Stimulated activated naive CD8-positive, alpha-beta T cell treated with anti-CD3 and anti-CD28 coated beads, Interleukin-15, Interleukin-2, amounts not matched to agents 100 ng/mL and 50 ng/mL, for 24 hours (primary cell): ENCODE data around the gene VSIG4.

Experiments
- H3K27ac Mint-ChIP-seq: one replicate; pipeline ENCODE4 v1.8.0; 2021; ENCODE audit warnings: mild to moderate bottlenecking, mixed read lengths
- H3K27me3 Mint-ChIP-seq: one replicate; pipeline ENCODE4 v1.8.0; 2021; ENCODE audit warnings: mixed read lengths
- H3K36me3 Mint-ChIP-seq: one replicate; pipeline ENCODE4 v1.8.0; 2021; ENCODE audit warnings: low read depth, mixed read lengths
- H3K4me1 Mint-ChIP-seq: one replicate; pipeline ENCODE4 v1.8.0; 2021; ENCODE audit warnings: low read depth, mixed read lengths
- H3K4me3 Mint-ChIP-seq: one replicate; pipeline ENCODE4 v1.8.0; 2021; ENCODE audit warnings: mild to moderate bottlenecking, mixed read lengths
- H3K9me3 Mint-ChIP-seq: one replicate; pipeline ENCODE4 v1.8.0; 2021; ENCODE audit warnings: mixed read lengths

Gene VSIG4

DNA sequence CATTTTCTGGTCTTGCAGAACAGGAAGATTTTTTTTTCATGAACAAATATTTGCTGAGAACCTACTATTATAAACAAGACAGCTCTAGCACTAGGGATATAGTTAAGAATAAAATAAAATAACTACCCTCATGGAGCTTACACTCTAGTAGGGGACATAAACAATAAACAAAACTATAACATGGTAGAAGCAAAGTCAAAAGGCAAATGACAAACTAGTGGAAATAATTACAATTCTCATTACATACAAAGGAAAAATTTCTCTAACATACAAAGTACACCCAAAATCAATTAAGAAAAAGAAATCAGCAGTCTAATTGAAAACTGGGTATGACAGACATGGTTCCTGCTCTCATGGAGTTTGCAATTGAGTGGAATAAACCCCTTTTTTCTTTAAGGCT, 32.0 kb downstream of the VSIG4 start:
- H3K27me3 Mint-ChIP-seq: no peaks in the 10 kb centered on the region
- peaks cover 68% of the 10 kb centered on the region for H3K4me1 Mint-ChIP-seq
- no peak overlapping the region for H3K27ac Mint-ChIP-seq
- no peaks in the 10 kb centered on the region for H3K36me3 Mint-ChIP-seq
- no peak overlapping the region for H3K4me3 Mint-ChIP-seq
- H3K9me3 Mint-ChIP-seq: no peaks in the 10 kb centered on the region

DNA sequence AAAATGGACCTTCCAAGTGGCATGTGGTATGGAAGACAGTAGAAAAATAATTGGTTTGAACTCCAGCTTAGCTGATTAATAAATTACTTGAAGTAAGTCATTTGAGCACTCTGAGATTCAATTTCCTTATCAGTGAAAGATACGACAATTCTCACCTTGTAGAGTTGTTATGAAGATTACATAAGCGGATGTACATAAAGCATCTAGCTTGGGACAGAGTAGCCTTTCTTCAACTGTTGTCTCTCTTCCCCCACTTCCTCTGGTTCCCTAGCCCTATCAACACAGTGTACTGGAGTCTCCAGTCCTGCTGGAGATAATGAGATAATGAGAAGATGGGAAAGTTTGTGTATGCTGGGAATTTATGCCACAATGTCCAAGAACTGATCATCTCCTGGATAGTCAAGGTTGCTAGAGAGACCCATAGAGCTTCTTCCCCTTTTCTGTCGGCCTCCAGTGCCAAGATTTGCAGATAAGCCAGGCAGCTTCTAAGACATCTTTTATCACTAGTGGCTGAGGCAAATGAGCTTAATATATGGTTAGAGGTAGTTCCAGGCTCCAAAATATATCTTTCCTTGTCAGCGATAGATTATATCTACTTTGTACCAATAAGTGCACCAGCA, 33.9 kb downstream of the VSIG4 start:
- Mint-ChIP-seq H3K27me3 (no peaks in the 10 kb centered on the region), H3K4me1 (peaks cover 69% of the 10 kb centered on the region), H3K9me3 (no peaks in the 10 kb centered on the region), H3K36me3 (no peaks in the 10 kb centered on the region), H3K4me3 (peak overlapping the region; percentile 17), H3K27ac (peak overlapping the region; percentile 84)

DNA sequence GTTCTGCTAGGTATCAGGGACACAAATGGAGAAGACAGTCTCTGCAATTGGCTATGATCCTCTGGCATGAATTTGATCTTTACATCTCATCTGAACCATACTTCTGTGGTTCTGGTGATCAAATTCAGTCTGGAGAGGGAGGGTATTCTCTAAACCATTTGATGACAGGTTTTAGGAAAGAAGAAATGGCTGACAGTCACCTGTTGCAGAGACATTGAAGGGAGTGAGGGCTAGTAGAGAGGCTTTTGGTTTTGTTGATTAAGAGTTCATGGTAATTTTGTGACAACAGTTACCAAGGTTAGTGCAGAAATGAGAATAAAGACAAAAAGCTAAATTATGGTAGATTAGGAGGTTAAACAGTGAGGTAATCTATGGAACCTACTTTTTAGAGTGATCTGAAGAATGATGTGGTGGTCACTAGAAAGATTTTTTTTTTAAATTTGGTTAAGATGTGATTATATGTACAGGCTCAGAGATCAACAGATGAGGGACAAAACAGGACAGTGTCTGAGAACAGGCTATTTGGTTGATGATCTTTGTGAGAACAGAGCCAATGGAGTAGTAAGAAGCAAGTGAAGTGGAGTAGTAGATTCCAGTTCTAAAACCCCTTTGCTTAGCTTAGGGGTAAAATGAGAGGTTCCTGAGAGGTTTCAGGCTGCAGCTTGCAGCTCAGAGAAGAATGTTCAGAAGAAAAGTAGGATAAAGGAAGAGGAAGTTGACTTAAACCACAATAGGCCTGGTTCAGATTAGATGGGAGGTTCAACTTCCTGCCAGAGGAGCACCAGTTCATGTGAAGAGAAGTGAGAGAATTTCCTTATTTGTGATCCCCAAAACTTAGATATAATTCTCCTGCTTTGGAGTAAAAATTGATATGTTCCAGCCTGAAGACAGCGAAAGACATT, 34.7 kb downstream of the VSIG4 start:
- Mint-ChIP-seq H3K4me1 (peaks cover 74% of the 10 kb centered on the region), H3K4me3 (peak overlapping the region; percentile 17), H3K27ac (peak overlapping the region; percentile 84), H3K36me3 (no peaks in the 10 kb centered on the region), H3K27me3 (no peaks in the 10 kb centered on the region), H3K9me3 (no peaks in the 10 kb centered on the region)

DNA sequence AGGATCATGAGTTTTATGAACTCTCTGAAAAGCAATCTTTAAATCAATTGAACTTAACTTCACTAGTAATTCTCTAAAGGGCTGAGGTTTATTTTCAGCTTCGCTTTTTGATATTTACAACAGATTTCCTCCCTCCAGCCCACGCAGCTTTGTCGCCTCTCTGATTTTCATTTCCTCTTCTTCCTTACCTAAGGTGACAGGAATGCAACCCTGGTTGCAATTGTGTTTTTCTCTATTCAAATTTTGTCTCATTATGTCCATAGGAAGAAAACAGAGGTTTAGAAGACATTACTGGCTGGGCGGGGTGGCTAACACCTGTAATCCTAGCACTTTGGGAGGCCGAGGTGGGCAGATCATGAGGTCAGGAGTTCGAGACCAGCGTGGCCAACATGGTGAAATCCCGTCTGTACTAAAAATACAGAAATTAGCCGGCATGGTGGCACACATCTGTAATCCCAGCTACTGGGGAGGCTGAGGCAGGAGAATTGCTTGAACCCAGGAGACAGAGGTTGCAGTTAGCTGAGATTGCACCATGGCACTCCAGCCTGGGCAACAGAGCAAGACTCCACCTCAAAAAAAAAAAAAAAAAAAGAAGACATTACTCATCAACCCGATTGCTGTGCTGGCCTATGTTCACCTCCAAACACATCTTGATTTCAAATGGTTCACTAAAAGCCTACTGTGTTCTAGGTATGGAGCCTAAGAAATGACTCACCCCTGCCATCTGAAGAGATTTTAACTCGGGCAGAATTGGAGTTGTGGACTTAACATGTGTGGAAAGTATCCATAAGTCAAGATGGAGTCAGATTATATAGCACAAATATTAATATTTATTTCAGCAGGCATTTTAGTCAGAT, 36.8 kb downstream of the VSIG4 start:
- Mint-ChIP-seq H3K9me3 (no peaks in the 10 kb centered on the region), H3K4me1 (peaks cover 83% of the 10 kb centered on the region), H3K27ac (no peak overlapping the region), H3K27me3 (no peaks in the 10 kb centered on the region), H3K4me3 (no peak overlapping the region), H3K36me3 (no peaks in the 10 kb centered on the region)

DNA sequence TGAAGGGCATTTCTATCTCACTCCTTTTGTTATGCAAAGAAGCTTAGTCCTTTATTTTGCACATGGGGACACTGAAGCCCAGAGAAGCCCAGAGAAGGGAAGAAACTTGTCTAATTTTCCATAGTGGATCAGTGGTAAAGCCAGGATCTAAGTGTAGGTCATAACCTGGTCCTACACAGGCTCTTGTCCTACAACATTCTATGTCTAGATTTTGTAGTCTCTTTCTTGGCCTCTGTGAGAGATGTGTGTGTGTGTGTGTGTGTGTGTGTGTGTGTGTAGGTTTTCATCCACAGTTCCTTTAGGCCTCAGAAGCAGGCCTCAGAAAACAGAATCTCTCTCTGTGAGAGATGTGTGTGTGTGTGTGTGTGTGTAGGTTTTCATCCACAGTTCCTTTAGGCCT, 38.3 kb downstream of the VSIG4 start:
- no peak overlapping the region for H3K27ac Mint-ChIP-seq
- H3K4me3 Mint-ChIP-seq: no peak overlapping the region
- no peaks in the 10 kb centered on the region for H3K9me3 Mint-ChIP-seq
- no peaks in the 10 kb centered on the region for H3K36me3 Mint-ChIP-seq
- peaks cover 75% of the 10 kb centered on the region for H3K4me1 Mint-ChIP-seq
- H3K27me3 Mint-ChIP-seq: no peaks in the 10 kb centered on the region

DNA sequence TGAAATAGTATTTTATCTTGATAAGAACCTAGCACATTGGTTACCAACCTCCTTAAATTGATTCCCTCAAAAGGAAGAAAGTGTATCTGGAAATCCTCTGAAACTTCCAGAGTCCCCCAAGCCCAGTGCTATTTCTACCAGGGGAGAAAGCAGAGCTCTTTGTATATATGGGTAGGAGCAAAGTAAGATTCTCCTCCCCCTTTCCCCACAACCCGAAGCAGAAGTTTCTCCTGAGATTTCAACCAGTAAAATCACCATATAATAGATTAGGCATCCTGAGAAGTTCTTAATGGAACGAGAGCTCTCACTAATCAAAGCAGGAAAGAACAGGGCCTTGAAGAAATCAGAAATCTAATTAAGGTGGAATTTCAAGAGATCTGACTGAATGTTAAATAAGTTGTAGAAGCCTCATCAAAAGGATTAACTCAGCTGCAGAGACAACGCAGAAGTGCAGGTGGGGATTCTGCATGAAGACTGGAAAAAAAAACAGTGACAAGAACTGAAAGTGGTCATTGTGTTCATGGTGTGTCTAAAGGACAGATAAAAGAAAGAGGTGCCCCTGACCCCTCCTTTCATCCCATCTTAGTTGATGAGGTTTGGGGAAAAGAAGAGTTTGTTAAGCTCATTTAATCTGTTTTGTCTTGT, 39.1 kb downstream of the VSIG4 start:
- Mint-ChIP-seq H3K27ac (no peak overlapping the region), H3K9me3 (no peaks in the 10 kb centered on the region), H3K4me1 (peaks cover 69% of the 10 kb centered on the region), H3K36me3 (no peaks in the 10 kb centered on the region), H3K4me3 (no peak overlapping the region), H3K27me3 (no peaks in the 10 kb centered on the region)

DNA sequence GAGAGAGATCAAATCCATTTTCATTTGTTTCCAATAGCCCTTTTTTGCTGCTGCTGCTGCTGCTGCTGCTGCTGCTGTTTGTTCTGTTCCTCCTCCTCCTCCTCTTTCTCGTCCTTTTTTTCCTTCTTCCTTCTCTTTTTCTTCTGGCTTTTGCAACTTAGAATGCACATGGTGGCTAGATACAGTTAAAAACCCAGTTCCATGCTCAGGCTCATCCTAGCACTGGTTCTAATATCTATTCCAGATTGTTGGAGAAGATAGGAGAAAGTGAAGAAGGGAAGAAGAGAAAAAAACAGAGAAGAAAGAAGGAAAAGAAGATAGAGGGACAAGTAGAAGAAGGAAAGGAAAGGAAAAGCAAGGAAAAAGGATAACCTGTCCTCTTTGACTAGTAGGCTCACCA, 39.7 kb downstream of the VSIG4 start:
- H3K27ac Mint-ChIP-seq: peak overlapping the region; percentile 27
- no peaks in the 10 kb centered on the region for H3K36me3 Mint-ChIP-seq
- H3K27me3 Mint-ChIP-seq: no peaks in the 10 kb centered on the region
- H3K4me1 Mint-ChIP-seq: peaks cover 65% of the 10 kb centered on the region
- no peak overlapping the region for H3K4me3 Mint-ChIP-seq
- no peaks in the 10 kb centered on the region for H3K9me3 Mint-ChIP-seq

DNA sequence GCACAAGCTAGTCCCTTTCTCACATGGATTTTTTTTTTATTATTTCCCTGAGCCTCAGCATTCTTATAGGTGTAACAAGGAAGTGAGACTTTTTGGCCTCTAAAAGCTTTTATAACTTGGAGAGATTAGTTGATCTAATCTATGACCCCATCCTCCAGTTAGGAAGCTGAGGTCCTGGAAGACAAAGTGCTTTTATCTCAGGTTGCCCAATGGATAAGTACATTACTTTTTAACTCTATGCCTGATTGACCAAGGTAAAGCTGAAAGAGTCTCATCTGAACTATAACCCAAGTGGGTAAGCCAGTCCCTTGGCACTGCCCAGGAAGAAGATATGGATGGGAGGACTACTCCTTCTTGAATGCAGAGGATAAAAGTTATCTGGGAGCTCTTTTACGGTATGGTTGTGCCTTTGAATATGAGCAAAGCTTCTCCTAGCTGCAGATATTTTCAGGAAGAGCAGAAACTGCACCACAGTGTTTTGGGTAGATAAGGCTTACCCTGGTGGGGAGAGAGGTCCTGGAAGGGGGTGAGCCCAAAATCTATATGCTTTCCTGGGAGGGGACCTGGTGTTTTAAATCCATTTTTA, 40.2 kb downstream of the VSIG4 start:
- peaks cover 65% of the 10 kb centered on the region for H3K4me1 Mint-ChIP-seq
- no peak overlapping the region for H3K27ac Mint-ChIP-seq
- H3K36me3 Mint-ChIP-seq: no peaks in the 10 kb centered on the region
- H3K4me3 Mint-ChIP-seq: no peak overlapping the region
- no peaks in the 10 kb centered on the region for H3K27me3 Mint-ChIP-seq
- H3K9me3 Mint-ChIP-seq: no peaks in the 10 kb centered on the region

DNA sequence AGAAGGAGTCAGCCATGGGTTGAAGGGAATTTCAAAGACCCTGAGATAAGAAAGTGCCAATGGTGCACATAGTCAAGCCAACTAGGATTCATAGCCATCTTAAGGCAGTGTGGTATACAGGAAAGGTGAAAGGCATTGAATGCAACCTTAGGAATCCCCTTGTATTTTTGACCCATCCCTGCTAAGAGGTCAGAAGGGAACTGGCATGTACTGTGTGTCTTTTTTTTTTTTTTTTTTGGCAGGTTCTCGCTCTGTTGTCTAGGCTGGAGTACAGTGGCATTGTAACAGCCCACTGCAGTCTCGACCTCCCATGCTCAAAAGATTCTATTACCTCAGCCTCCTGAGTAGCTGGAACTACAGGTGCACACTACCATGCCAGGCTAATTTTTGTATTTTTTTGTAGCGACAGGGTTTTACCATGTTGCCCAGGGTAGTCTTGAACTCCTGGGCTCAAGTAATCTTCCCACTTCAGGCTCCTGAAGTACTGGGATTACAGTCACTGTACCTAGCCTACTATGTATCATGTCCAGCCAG, 40.8 kb downstream of the VSIG4 start:
- Mint-ChIP-seq H3K27me3 (no peaks in the 10 kb centered on the region), H3K4me3 (no peak overlapping the region), H3K4me1 (peaks cover 65% of the 10 kb centered on the region), H3K9me3 (no peaks in the 10 kb centered on the region), H3K27ac (no peak overlapping the region), H3K36me3 (no peaks in the 10 kb centered on the region)

DNA sequence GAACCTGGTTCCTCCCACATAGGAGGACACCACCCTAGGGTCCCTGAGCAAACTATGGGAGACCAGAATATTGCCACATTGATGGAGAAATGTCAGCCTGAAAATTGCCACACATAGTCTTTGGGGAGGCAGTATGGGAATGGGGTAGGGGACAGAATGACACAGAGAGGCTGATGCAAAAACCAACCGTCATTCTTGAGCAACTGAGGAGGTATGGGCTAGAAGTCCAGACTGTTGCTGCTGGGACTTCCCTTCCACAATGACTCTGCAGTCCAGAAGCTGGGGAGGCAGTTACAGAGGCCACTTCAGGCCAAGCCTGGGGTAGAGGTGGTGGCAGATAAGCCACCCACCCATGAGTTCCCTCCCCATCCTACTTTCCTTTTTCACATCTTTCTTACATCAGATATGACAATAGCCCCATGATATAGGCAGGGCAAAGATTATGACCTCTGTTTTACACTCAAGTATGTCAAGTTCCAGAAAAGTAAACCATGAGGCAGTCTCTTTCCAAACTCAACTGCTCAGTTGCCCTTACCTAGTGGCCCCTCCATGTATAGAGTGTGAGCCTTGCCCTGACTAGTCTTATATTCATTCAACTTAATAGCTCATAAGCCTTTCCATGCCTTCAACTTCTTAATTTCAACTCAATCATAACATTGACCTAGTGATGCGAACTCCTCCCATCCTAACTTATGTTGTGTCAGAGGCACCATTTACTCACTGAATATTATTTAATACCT, 41.7 kb downstream of the VSIG4 start:
- no peaks in the 10 kb centered on the region for H3K27me3 Mint-ChIP-seq
- peaks cover 64% of the 10 kb centered on the region for H3K4me1 Mint-ChIP-seq
- H3K9me3 Mint-ChIP-seq: no peaks in the 10 kb centered on the region
- no peak overlapping the region for H3K4me3 Mint-ChIP-seq
- H3K36me3 Mint-ChIP-seq: no peaks in the 10 kb centered on the region
- H3K27ac Mint-ChIP-seq: no peak overlapping the region

DNA sequence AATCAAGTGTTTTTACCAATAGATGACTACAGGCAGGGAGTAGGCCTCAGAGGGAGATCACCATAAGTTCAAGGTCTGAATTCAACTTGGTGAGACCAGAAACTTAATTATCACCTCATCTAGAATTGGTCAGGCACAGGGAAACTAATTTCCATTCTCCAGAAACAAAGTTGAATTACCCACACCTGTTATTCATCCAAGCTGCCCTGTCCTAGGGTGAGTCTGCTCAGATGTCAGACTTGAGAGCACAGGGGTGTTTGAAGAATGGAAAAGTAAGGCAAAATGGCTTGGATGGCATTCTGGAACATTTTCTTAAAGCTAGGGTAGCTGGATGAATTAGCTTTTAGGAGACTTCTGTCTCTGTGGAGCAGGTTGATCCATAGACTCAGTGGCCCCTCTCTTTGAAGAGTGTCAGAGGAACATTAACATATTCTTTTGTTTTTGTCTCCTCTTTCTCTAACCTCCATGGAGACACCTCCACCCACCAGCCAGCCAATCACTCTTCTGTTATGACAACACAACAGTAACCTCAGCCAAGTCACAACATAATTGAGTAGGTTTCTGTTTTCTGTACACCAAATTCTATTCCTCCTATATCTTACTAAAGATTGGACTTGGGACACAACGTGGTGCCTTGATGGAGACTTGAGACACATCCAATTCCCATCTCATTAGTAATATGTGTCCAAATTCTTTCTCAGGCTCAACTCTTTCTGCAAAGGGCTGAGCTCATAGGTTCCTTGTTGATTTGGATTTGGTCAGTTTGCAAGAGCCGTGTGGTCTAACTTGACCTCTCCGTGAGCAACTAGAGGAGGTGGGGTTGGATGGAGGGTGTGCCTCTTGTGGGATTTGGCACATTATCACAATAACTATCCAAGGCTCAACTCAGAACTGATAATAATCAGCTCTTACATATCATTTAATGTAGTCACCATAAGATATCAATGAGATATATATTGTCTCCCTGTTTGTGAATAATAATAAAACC, 45.1 kb downstream of the VSIG4 start:
- H3K27me3 Mint-ChIP-seq: no peaks in the 10 kb centered on the region
- no peak overlapping the region for H3K4me3 Mint-ChIP-seq
- H3K36me3 Mint-ChIP-seq: no peaks in the 10 kb centered on the region
- H3K9me3 Mint-ChIP-seq: peaks cover 5% of the 10 kb centered on the region
- H3K4me1 Mint-ChIP-seq: peaks cover 33% of the 10 kb centered on the region
- no peak overlapping the region for H3K27ac Mint-ChIP-seq

DNA sequence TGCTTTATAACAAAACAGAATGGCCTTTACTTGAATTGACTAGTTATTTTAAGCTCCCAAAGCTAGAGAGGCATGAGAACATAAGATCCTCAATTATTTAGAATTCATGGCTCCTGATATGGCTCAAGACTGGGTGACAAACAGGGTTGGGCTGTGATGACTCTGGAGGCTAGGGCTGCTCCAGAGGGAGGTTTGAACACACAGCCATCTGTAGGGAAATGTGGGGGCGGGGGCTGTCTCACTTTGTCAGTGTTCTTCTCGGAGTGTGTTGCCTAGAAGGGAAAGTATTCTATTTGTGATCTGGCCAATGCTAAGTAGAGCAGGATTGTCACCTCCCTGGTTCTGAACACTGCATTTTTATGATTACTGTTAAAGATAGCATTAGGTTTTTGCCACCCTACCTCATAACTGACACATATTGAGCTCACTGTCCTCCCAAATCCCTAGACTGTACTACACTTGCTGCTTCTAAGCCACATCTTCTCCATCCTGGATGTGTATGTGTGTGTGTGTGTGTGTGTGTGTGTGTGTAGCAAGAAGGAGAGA, 45.9 kb downstream of the VSIG4 start:
- Mint-ChIP-seq H3K9me3 (peaks cover 5% of the 10 kb centered on the region), H3K36me3 (no peaks in the 10 kb centered on the region), H3K27me3 (no peaks in the 10 kb centered on the region), H3K4me3 (no peak overlapping the region), H3K4me1 (peaks cover 26% of the 10 kb centered on the region), H3K27ac (peak overlapping the region; percentile 36)
